Measurements from ENCODE around the gene ZNF133.
"Not testable (repeated sequence)": the region's sequence is repeated elsewhere in the genome, so short reads cannot be mapped to it uniquely, and the experiment has no call there.

ZNF133 gene

GRCh38 chr20:18321316-18321715, 33.0 kb downstream of the ZNF133 start:
- H3K4me3 ChIP-seq (replicated peaks; ENCODE audit: low read depth, low read length) = no peak overlapping the region
- no peak for DNase-seq (ENCODE audit: low read depth)
- no peak for TF ChIP-seq CTCF (IDR thresholded peaks at IDR 0.05; ENCODE audit: low read length, missing control alignments)

- no peak overlapping the region for H3K4me3 ChIP-seq (replicated peaks; ENCODE audit: low read depth, low read length)
Observed at GRCh38 chr20:18321976-18322950, 33.9 kb downstream of the ZNF133 start.

GRCh38 chr20:18323705-18324104, 35.4 kb downstream of the ZNF133 start:
- DNase-seq (ENCODE audit: low read depth) = no peak
- H3K4me3 ChIP-seq (replicated peaks; ENCODE audit: low read depth, low read length) = no peak overlapping the region
- no peak for TF ChIP-seq CTCF (IDR thresholded peaks at IDR 0.05; ENCODE audit: low read length, missing control alignments)

More at GRCh38 chr20:18321976-18322950, 33.9 kb downstream of the ZNF133 start:
- TF ChIP-seq CTCF (IDR thresholded peaks at IDR 0.05; ENCODE audit: low read length, missing control alignments) = no peak
- no peak for DNase-seq (ENCODE audit: low read depth)

DNA sequence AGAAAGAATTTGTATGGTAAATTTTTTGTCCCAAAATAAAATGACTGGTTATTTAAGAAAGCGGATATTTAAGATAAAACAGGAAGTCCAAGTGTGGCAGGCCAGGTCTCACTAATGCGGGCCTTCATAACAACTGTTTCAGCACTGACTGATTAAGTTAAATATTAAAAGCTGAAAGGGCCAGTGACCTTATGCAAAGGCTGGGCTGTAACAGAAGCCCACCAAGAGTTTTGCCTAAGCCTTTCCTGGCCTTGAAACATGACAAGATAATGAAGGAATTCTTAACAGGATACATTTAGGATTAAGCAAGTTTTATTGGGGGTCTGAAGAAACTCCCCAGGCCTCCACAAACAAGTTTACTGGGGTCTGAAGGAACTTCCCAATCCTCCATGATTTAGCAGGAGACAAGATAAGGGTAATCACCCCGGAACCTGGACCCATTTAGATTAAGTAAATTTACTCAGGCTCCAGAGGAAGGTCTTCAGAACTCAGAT, 36.3 kb downstream of the ZNF133 start:
- no peak for DNase-seq (ENCODE audit: low read depth)
- TF ChIP-seq CTCF (IDR thresholded peaks at IDR 0.05; ENCODE audit: low read length, missing control alignments) = no peak
- no peak overlapping the region for H3K4me3 ChIP-seq (replicated peaks; ENCODE audit: low read depth, low read length)

DNA sequence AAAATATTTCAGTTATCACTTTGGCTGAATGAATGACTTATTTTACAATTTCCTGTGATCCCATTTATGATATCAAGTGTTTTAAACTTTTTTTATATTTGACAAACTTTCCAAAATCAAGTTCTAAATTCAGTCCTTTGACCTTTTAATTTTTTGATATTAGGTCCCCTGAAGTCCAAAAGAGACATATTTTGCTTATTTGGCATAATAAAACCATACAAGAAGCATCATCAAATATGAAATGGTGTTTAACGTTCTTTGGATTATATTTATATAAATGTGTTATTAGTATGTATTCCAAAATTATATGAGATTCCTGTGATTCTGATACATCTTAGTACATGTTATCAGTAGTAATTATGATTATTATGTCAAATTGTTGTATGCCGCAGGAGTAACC, 38.7 kb downstream of the ZNF133 start:
- no peak for TF ChIP-seq CTCF (IDR thresholded peaks at IDR 0.05; ENCODE audit: low read length, missing control alignments)
- H3K4me3 ChIP-seq (replicated peaks; ENCODE audit: low read depth, low read length) = no peak overlapping the region
- no peak for DNase-seq (ENCODE audit: low read depth)

DNA sequence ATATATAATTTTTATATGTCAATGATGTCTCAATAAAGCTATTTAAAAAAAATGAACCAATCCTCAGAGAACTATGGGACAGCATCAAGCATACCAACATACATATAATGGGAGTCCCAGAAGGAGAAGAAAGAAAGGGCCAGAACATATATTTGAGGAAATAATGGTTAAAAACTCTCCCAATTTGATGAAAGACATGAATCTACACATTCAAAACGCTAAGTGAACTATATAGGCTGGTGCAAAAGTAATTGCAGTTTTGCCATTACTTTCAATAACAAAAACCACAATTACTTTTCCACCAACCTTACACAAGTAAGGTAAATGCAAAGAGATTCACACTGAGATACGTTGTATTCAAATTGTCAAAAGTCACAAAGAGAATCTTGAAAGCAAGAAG, 43.4 kb downstream of the ZNF133 start:
- H3K4me3 ChIP-seq (replicated peaks; ENCODE audit: low read depth, low read length) = no peak overlapping the region
- no peak for TF ChIP-seq CTCF (IDR thresholded peaks at IDR 0.05; ENCODE audit: low read length, missing control alignments)

DNA sequence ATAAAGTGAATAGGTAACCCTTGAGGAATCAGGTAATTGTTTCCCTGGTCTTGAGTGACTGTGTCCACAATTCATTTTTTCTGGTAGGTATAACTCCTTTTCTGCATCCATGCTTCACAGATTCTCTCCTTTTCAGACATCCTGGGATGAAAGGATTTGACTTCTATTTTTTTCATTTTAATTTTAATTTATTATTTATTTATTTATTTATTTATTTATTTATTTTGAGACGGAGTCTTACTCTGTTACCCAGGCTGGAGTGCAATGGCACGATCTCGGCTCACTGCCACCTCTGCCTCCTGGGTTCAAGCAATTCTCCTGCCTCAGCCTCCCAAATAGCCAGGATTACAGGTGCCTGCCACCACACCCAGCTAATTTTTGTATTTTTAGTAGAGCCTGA, 61.4 kb downstream of the ZNF133 start:
- H3K4me3 ChIP-seq (replicated peaks; ENCODE audit: low read depth, low read length); DNase-seq (ENCODE audit: low read depth): not testable (repeated sequence)

More for the DNA sequence above, 43.4 kb downstream of the ZNF133 start:
- DNase-seq (ENCODE audit: low read depth) = no peak
